ENCODE measurements around the gene DNAJC6.

DNAJC6 gene

GRCh38 chr1:65297706-65298105 lies 11.6 kb upstream of the DNAJC6 start:
- DNase-seq, result no peak

GRCh38 chr1:65299328-65299727 lies 10.0 kb upstream of the DNAJC6 start:
- no peak for DNase-seq

- DNase-seq, result no peak
Measured at GRCh38 chr1:65308781-65309303, 501 bp upstream of the DNAJC6 start.

GRCh38 chr1:65310078-65310587 lies 790 bp downstream of the DNAJC6 start:
- no peak for DNase-seq

- DNase-seq, result no peak
Measured at GRCh38 chr1:65311760-65312159, 2.4 kb downstream of the DNAJC6 start.

GRCh38 chr1:65316233-65316632 lies 6.9 kb downstream of the DNAJC6 start:
- DNase-seq, result no peak

GRCh38 chr1:65317866-65318653 lies 8.7 kb downstream of the DNAJC6 start:
- DNase-seq, result no peak

GRCh38 chr1:65319141-65319540 lies 9.8 kb downstream of the DNAJC6 start:
- no peak for DNase-seq

GRCh38 chr1:65319754-65320153 lies 10.4 kb downstream of the DNAJC6 start:
- DNase-seq, result no peak

GRCh38 chr1:65321879-65322278 lies 12.5 kb downstream of the DNAJC6 start:
- DNase-seq, result no peak

- DNase-seq, result no peak
Measured at GRCh38 chr1:65323246-65323645, 13.9 kb downstream of the DNAJC6 start.

- no peak for DNase-seq
Measured at GRCh38 chr1:65330021-65330420, 20.7 kb downstream of the DNAJC6 start.

GRCh38 chr1:65330822-65331221 lies 21.5 kb downstream of the DNAJC6 start:
- no peak for DNase-seq

GRCh38 chr1:65332821-65333220 lies 23.5 kb downstream of the DNAJC6 start:
- DNase-seq, result no peak

GRCh38 chr1:65334081-65334480 lies 24.7 kb downstream of the DNAJC6 start:
- DNase-seq, result no peak

GRCh38 chr1:65339866-65340468 lies 30.6 kb downstream of the DNAJC6 start:
- DNase-seq, result no peak

- no peak for DNase-seq
Measured at GRCh38 chr1:65341381-65341780, 32.0 kb downstream of the DNAJC6 start.

GRCh38 chr1:65343286-65343685 lies 33.9 kb downstream of the DNAJC6 start:
- no peak for DNase-seq

GRCh38 chr1:65344171-65344814 lies 35.0 kb downstream of the DNAJC6 start:
- no peak for DNase-seq

- no peak for DNase-seq
Measured at GRCh38 chr1:65346190-65346589, 36.8 kb downstream of the DNAJC6 start.

GRCh38 chr1:65355031-65355712 lies 45.8 kb downstream of the DNAJC6 start:
- no peak for DNase-seq

- DNase-seq, result no peak
Measured at GRCh38 chr1:65357291-65357960, 48.1 kb downstream of the DNAJC6 start.

Measured in T-helper 9 cell (primary cell).